GM12873 (cell line): Measurements from ENCODE around the gene LZTS2.

ENCODE experiments used
- TF ChIP-seq, protein P1 (sequence below): IDR thresholded peaks from 2 replicates; pipeline ENCODE4 v1.5.1; 2012; ENCODE audit warnings: low read depth, mild to moderate bottlenecking, moderate library complexity, low read length, control low read depth; ENCODE audit not compliant: insufficient read depth; ENCODE audit errors: missing control alignments

The LZTS2 gene

DNA sequence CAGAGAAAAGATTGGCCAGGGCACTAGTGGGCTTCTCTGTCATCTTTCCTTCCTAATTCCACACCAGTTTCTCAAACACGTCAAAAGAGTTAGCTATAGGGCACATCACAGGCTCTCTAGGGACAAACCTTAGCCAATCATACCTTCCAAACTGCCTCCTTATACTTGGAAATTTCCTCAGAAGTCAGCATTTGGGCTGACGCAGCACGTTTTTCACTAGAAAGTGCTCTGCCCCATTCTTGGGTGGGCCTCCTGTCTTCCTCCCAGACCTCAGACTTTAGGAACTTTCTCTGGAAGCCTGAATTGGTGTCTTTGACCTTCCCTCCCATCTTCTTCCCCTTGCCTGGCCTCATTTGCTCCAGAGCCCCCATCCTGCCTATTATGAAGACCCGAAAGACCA, 42.5 kb downstream of the LZTS2 start:
- TF ChIP-seq, protein P1, sequence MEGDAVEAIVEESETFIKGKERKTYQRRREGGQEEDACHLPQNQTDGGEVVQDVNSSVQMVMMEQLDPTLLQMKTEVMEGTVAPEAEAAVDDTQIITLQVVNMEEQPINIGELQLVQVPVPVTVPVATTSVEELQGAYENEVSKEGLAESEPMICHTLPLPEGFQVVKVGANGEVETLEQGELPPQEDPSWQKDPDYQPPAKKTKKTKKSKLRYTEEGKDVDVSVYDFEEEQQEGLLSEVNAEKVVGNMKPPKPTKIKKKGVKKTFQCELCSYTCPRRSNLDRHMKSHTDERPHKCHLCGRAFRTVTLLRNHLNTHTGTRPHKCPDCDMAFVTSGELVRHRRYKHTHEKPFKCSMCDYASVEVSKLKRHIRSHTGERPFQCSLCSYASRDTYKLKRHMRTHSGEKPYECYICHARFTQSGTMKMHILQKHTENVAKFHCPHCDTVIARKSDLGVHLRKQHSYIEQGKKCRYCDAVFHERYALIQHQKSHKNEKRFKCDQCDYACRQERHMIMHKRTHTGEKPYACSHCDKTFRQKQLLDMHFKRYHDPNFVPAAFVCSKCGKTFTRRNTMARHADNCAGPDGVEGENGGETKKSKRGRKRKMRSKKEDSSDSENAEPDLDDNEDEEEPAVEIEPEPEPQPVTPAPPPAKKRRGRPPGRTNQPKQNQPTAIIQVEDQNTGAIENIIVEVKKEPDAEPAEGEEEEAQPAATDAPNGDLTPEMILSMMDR, result no peak

DNA sequence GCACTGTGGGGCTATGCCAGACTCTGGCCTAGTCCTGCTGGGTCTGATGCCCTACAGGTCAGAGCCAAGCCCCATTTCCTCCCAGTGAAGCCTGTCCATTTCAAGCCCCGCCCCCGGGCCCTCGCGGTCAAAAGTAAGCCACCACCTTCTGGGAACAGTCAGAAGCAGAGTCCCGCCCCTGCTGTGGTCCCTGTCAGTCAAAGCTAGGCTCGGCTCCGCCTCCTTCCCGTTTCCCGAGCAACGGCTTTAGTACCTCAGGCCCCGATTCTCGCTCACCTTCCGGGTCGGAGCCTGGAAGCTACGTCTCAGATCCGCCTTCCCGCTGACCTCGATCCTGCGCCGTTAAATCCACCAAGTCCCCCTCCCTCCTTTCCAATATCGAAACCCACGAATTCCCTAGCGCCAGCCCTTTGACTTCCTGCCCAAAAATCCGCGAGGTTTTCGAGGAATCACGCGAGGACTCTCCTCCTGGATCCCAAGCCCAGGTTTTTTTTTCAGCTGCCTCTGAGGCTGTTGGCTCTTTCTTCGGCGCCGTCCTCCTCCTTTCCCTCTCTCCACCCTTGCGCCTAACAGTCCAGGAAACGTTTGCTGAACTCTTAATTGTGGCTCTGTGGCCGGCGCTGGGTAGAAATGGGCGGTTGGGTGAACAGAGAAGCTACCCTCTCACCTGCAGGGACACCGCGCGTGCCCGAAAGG, 43.2 kb downstream of the LZTS2 start:
- TF ChIP-seq, protein P1, result no peak

DNA sequence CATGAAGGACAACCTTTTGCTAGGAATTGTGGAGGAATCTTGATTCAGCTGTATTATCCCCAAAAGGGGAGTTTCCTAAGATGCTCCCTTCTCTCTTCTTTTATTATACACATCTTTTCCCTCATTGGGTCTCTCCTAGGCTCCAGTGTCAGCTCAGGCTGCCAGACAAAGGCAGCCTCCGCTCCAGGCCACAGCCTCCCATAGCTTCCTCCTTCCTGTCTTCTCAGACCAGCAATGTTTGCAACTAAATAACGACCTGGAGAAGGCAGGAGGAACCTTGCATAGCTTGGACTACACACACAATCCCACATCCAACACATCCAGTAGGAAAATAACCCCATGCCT, 43.7 kb downstream of the LZTS2 start:
- TF ChIP-seq, protein P1, result no peak

DNA sequence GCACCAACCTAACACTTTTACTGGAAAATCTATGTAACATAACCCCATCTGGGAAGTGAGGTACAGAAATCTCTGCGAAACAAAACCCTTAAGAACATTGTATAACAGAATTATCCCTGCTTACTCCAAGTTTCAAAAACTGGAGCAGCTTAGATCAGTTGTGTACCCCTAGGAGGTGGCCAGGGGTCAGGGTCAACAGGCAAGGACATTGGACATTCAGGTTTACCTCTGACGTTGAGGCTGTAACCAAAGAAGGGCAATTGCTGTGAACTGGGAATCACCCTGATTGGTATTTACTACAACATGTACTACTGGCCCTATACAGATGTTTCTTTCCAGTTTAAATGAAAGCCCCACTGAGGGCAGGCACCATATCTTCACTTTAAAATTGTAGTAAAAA, 44.5 kb downstream of the LZTS2 start:
- TF ChIP-seq, protein P1, result no peak

DNA sequence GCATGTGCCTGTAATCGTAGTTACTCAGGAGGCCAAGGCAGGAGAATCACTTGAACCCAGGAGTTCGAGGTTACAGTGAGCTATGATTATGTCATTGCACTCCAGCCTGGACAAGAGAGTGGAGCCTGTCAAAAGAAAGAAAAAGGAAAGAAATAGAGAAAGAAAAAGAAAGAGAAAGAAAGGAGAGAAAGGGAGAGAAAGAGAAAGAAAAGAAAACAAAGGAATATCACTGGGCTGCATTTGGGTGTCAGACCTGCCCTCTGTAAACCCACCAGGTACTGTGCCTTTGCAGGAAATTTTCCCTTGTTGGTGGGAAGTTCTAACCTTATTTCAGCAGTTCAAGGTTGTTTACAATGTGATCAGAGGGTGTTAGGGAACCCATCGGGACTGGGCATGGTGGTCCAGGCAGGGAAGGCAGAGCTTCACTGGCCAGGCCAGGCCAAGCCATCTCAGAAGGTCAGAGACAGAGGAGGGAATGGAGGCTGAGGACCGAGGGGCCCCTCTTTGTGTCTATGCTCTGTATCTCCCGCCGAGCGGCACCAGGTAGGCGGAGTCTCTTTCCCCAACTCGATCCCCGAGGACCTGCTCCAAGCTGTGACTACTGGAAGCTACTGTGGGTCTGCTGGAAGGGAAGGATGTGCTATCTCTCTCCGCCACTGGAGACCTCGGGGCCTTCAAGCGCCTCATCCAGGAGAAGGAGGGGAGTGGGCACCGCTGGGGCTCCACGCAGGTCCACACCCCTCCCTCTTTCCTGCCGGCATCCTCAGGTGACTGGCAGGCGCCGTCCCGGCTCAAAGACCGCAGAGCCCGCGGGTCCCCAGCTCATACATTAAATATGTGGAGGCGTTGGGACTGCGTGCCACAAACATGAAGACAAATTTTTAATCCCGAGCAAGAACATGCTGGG, 47.0 kb downstream of the LZTS2 start:
- TF ChIP-seq, protein P1, result no peak

DNA sequence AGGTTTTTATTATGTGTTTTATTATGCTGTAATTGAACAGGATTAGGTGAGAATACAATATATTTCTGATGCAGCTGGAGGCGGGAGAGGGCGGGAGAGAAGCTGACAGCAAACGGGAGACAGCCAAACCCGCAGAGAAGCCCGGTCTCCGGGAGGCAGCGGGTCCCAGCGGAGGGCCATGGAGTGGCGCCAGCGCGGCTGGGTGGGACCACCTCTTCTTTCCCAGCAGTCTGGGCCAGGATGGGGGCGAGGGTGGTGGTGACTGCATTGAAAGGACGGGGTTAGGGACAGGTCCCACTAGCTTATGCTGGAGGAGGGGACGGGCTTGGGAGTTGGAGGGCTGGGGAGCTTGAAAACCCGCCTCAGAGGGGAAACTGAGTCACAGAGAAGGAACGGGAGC, 47.7 kb downstream of the LZTS2 start:
- TF ChIP-seq, protein P1, result no peak

DNA sequence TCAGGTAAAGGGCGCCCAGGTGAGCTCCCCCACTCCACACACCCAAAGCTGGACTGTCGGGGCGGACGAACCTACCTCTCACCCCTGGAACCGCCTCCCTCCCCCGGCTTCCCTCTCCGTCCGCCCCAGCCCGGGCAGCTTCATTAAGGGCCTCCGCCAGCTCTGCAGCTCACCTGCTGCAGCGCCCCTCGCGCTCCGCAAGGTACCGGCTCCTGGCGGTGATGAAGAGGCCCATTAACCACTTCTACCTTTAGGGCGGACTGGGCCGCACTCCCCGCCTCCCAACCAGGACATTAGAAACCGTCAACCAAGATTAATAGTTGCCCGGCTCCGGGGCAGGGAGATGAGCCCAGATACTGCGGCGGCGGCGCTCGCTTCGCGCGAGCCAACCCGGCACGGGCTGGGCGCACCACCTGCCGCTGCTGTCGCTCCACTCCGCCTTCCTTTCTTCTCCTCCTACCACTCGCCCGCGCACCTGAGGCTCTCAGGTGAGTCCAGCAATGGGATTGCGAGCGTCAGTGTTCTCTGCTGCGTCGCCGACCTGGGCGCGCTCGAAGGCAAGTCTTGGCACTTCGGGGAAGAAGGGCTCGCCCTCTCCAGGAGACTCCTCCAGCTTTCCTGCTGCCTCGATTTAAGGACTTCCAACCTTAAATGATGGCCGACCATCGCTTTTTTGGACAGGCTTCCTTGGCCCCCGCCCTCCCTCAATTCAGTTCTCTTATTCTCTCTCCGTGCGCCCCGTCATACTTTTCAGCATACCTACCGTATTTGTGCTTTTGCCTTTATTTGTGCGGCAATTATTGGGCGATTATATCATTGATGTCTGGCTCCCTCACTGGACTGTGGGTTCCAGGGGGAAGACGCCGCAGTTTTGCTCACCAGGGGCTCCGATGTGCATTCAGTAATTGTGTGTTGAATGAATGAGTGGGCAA, 48.6 kb downstream of the LZTS2 start:
- TF ChIP-seq, protein P1, result no peak
